ENCODE results near the gene PLA2G6.
"Not testable (repeated sequence)": the region's sequence is repeated elsewhere in the genome, so short reads cannot be mapped to it uniquely, and the experiment has no call there.

Gene PLA2G6

GRCh38 chr22:38164551-38164918 is 17.1 kb downstream of the PLA2G6 start:
- no peak for DNase-seq

- no peak for DNase-seq
Observed at GRCh38 chr22:38163844-38164550, 17.6 kb downstream of the PLA2G6 start.

- no peak for DNase-seq
Observed at GRCh38 chr22:38162881-38163843, 18.5 kb downstream of the PLA2G6 start.

- no peak for DNase-seq
Observed at GRCh38 chr22:38155703-38156102, 25.9 kb downstream of the PLA2G6 start.

- not testable (repeated sequence) for DNase-seq
Observed at GRCh38 chr22:38154563-38154915, 27.1 kb downstream of the PLA2G6 start.

GRCh38 chr22:38153821-38154562 is 27.6 kb downstream of the PLA2G6 start:
- no peak for DNase-seq

- no peak for DNase-seq
Observed at GRCh38 chr22:38151126-38151500, 30.5 kb downstream of the PLA2G6 start.

GRCh38 chr22:38148245-38148644 is 33.4 kb downstream of the PLA2G6 start:
- no peak for DNase-seq

- not testable (repeated sequence) for DNase-seq
Observed at GRCh38 chr22:38146166-38146565, 35.5 kb downstream of the PLA2G6 start.

GRCh38 chr22:38144025-38144405 is 37.6 kb downstream of the PLA2G6 start:
- no peak for DNase-seq

GRCh38 chr22:38142606-38143005 is 39.0 kb downstream of the PLA2G6 start:
- no peak for DNase-seq

GRCh38 chr22:38141217-38141973 is 40.2 kb downstream of the PLA2G6 start:
- DNase-seq = no peak

GRCh38 chr22:38139901-38140300 is 41.7 kb downstream of the PLA2G6 start:
- DNase-seq = no peak

- DNase-seq = no peak
Observed at GRCh38 chr22:38138961-38139360, 42.7 kb downstream of the PLA2G6 start.

GRCh38 chr22:38137876-38138687 is 43.5 kb downstream of the PLA2G6 start:
- no peak for DNase-seq

GRCh38 chr22:38136607-38137006 is 45.0 kb downstream of the PLA2G6 start:
- DNase-seq = no peak

- no peak for DNase-seq
Observed at GRCh38 chr22:38135133-38135706, 46.4 kb downstream of the PLA2G6 start.

GRCh38 chr22:38133331-38133730 is 48.3 kb downstream of the PLA2G6 start:
- no peak for DNase-seq

- no peak for DNase-seq
Observed at GRCh38 chr22:38132794-38133193, 48.8 kb downstream of the PLA2G6 start.

- DNase-seq = no peak
Observed at GRCh38 chr22:38132136-38132535, 49.5 kb downstream of the PLA2G6 start.

- no peak for DNase-seq
Observed at GRCh38 chr22:38131399-38131798, 50.2 kb downstream of the PLA2G6 start.

GRCh38 chr22:38129856-38130255 is 51.8 kb downstream of the PLA2G6 start:
- DNase-seq = no peak
